Activated naive CD8-positive, alpha-beta T cell (primary cell): ENCODE measurements around the gene TAF11.
"Not testable (repeated sequence)": the region's sequence is repeated elsewhere in the genome, so short reads cannot be mapped to it uniquely, and the experiment has no call there.

Experiments used
- H3K27ac Mint-ChIP-seq: one replicate; pipeline ENCODE4 v1.8.0; 2021; ENCODE audit warnings: mixed read lengths
- H3K27me3 Mint-ChIP-seq: one replicate; pipeline ENCODE4 v1.8.0; 2021; ENCODE audit warnings: mixed read lengths
- H3K36me3 Mint-ChIP-seq: one replicate; pipeline ENCODE4 v1.8.0; 2021; ENCODE audit warnings: mixed read lengths
- H3K4me1 Mint-ChIP-seq: one replicate; pipeline ENCODE4 v1.8.0; 2021; ENCODE audit warnings: low read depth, mixed read lengths
- H3K4me3 Mint-ChIP-seq: one replicate; pipeline ENCODE4 v1.8.0; 2021; ENCODE audit warnings: mild to moderate bottlenecking, mixed read lengths
- H3K9me3 Mint-ChIP-seq: one replicate; pipeline ENCODE4 v1.8.0; 2021; ENCODE audit warnings: low read depth, mixed read lengths

The TAF11 gene

GRCh38 chr6:34914358-34914757 lies 26.5 kb upstream of the TAF11 start:
- no peak overlapping the region for H3K27ac Mint-ChIP-seq
- no peak overlapping the region for H3K4me3 Mint-ChIP-seq
- peaks cover 9% of the 10 kb centered on the region for H3K36me3 Mint-ChIP-seq
- no peaks in the 10 kb centered on the region for H3K27me3 Mint-ChIP-seq
- H3K4me1 Mint-ChIP-seq = peaks cover 25% of the 10 kb centered on the region
- no peaks in the 10 kb centered on the region for H3K9me3 Mint-ChIP-seq

- Mint-ChIP-seq H3K4me1 (peaks cover 25% of the 10 kb centered on the region), H3K36me3 (peaks cover 4% of the 10 kb centered on the region), H3K4me3 (peak overlapping the region; percentile 56), H3K27ac (peak overlapping the region; percentile 7), H3K27me3 (no peaks in the 10 kb centered on the region), H3K9me3 (no peaks in the 10 kb centered on the region)
Observed at GRCh38 chr6:34912715-34913464, 25.0 kb upstream of the TAF11 start.

GRCh38 chr6:34911822-34912221 lies 24.0 kb upstream of the TAF11 start:
- H3K27me3 Mint-ChIP-seq = no peaks in the 10 kb centered on the region
- peaks cover 25% of the 10 kb centered on the region for H3K4me1 Mint-ChIP-seq
- H3K36me3 Mint-ChIP-seq = peaks cover 3% of the 10 kb centered on the region
- no peak overlapping the region for H3K27ac Mint-ChIP-seq
- H3K9me3 Mint-ChIP-seq = no peaks in the 10 kb centered on the region
- H3K4me3 Mint-ChIP-seq = no peak overlapping the region

DNA sequence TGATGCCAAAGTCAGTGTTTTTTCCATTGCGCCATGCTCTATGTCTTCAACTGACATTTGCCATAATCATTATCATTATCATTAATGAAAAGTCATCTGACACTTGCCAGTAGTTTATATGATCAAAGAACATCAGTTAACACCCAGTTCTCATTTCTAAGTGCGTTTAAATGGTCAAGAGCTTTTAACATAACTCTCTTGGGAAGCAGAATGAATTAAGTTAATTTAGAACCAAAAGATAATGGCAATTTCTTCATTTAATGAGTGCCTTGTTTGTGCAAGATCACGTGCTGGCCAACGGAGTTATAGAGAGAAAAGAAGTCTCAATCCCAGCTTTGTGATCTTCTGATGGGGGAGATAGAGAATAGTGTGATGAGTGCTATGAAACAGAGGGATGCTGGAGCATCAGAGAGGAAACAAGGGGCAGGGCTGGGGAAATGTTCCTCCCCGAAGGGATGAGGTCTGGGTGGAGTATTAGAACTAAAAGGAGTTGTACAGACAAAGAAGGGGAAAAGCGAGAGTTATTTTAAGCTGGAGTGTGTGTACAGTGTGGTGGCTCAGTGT lies 21.6 kb upstream of the TAF11 start:
- Mint-ChIP-seq H3K4me1 (peaks cover 23% of the 10 kb centered on the region), H3K27ac (no peak overlapping the region), H3K36me3 (peaks cover 6% of the 10 kb centered on the region), H3K9me3 (no peaks in the 10 kb centered on the region), H3K4me3 (no peak overlapping the region), H3K27me3 (no peaks in the 10 kb centered on the region)

DNA sequence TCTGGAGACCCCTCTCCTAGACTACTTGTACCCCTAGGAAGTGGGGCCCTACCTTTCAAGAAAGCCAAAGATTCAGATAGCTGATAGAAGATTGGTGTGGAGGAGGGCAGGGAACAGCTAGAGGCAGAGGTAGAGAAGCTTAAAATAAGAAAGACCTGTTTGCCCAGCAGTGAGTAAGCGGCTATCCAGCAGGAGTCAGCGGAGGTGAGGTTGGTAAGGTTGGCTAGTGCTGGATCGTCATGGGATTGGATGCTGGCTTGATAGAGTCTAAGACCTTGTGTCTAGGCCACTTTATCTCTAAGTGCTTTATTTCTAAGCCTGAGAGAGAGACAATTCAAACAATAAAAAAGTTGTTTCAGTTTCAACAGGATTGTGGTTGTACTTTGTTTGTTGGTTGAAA lies 20.4 kb upstream of the TAF11 start:
- Mint-ChIP-seq H3K27ac (no peak overlapping the region), H3K4me1 (peaks cover 19% of the 10 kb centered on the region), H3K36me3 (peaks cover 6% of the 10 kb centered on the region), H3K27me3 (no peaks in the 10 kb centered on the region), H3K4me3 (no peak overlapping the region), H3K9me3 (no peaks in the 10 kb centered on the region)

DNA sequence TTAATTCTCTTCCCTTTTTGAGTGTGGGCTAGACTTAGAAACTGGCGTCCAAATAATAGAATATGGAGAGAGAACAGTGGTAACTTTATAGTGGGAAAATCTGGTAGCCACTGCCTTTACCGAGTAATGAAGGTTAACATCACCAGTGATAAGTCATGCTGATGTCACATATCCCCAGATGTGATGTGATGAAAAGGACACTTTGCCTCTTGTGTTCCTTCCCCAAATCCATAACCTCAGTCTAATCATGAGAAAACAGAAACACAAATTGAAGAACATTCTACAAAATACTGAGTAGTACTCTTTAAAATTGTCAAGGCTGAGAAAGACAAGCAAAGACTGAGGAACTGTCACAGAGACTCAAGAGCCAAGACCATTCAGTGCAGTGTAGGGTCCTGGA lies 19.0 kb upstream of the TAF11 start:
- no peak overlapping the region for H3K4me3 Mint-ChIP-seq
- no peak overlapping the region for H3K27ac Mint-ChIP-seq
- H3K4me1 Mint-ChIP-seq = peaks cover 7% of the 10 kb centered on the region
- peaks cover 8% of the 10 kb centered on the region for H3K36me3 Mint-ChIP-seq
- no peaks in the 10 kb centered on the region for H3K27me3 Mint-ChIP-seq
- H3K9me3 Mint-ChIP-seq = no peaks in the 10 kb centered on the region

GRCh38 chr6:34904990-34905613 lies 17.3 kb upstream of the TAF11 start:
- Mint-ChIP-seq H3K9me3 (no peaks in the 10 kb centered on the region), H3K4me3 (no peak overlapping the region), H3K27me3 (no peaks in the 10 kb centered on the region), H3K36me3 (peaks cover 8% of the 10 kb centered on the region), H3K4me1 (peaks cover 2% of the 10 kb centered on the region), H3K27ac (no peak overlapping the region)

DNA sequence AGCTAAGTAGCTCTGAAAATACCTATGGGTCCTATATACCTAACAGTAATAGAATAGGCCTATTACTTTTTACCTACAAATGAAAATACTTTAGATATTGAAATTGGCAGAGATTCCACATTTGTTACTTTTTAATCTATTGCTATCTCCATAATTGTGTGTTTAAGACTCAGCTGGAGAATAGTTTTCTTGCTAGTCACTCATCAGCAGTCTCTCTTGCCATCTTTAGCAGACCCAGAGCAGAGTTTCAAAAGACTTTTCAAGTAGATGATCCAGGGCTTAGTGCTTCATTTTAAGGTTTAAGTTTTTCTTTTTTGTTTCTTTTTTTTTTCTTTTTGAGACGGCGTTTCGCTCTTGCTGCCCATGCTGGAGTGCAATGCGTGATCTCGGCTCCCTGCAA lies 14.1 kb upstream of the TAF11 start:
- Mint-ChIP-seq H3K9me3 (no peaks in the 10 kb centered on the region), H3K4me1 (peaks cover 4% of the 10 kb centered on the region), H3K27ac (no peak overlapping the region), H3K4me3 (no peak overlapping the region), H3K36me3 (peaks cover 5% of the 10 kb centered on the region), H3K27me3 (no peaks in the 10 kb centered on the region)

DNA sequence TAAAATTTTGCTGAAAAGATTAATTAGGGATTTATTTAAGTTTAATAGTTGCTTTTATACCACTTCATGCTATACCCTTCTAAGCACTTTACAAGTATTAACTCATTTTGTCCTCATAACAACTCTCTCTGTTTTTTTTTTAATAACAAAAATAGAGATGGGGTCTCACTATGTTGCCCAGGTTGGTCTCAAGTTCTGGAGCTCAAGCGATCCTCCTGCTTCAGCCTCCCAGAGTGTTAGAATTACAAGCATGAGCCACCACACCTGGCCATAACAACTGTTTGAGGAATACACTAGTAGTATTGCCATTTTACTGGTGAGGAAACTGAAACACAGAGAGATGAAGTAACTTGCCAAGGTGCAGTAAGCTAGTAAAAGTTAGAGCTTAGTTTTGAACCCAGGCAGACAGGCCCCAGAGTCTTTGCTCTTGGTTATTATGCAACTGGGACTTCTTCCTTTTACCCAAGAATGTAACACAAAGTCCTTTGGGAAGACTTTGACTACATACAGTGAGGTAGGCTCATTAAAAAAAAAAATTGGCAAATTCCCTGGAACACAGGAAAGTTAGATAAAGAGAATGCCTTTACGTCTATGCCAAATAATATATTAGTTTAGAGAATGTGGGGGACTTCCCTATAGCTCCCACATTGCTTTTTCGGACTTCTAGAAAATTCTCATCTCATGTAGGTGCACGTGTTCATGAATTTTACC lies 12.6 kb upstream of the TAF11 start:
- Mint-ChIP-seq H3K27me3 (no peaks in the 10 kb centered on the region), H3K4me1 (peaks cover 4% of the 10 kb centered on the region), H3K36me3 (peaks cover 5% of the 10 kb centered on the region), H3K4me3 (no peak overlapping the region), H3K27ac (no peak overlapping the region), H3K9me3 (no peaks in the 10 kb centered on the region)

DNA sequence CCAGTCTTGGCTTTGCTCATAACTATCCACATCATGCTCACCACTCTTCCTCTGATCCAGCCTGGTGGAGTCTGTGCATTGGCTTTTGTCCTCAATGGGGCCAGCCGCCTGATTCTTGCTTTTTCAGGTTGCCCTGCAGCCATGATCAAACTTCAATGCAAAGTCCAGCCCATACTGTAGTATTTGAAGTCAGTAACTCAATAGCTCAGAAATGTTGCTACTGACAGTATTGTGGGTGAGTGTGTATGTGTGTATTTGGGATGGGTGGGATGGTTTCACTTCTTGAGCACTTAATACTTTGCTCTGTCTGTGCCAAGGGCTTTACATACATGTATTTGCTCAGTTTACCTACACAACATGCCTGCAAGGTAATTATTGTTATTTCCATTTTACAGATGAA lies 11.9 kb upstream of the TAF11 start:
- H3K27me3 Mint-ChIP-seq, H3K27ac Mint-ChIP-seq, H3K4me3 Mint-ChIP-seq, H3K36me3 Mint-ChIP-seq, H3K4me1 Mint-ChIP-seq, H3K9me3 Mint-ChIP-seq: not testable (repeated sequence)

DNA sequence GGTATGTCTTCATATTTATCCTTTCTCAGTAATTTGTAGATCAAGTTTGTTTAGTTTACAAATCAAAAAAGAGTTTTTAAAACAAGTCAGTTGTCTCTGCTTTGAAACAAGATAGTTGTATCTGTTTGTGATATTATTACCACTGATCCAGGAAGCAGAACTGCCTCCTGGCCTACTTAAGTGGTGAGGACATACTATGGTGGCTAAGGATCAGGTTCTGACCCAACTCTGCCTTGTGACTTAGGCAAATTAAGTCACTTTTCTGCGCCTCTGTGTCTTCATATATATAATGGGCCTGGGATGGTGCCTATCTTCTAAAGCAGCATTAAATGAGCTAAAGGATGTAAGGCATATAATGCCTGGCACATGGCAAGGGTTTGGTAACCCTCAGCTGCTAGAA lies 9.9 kb upstream of the TAF11 start:
- peaks cover 6% of the 10 kb centered on the region for H3K4me1 Mint-ChIP-seq

GRCh38 chr6:34897130-34897529 lies 9.3 kb upstream of the TAF11 start:
- no peak overlapping the region for H3K4me3 Mint-ChIP-seq
- no peaks in the 10 kb centered on the region for H3K27me3 Mint-ChIP-seq
- H3K27ac Mint-ChIP-seq = no peak overlapping the region
- peaks cover 8% of the 10 kb centered on the region for H3K4me1 Mint-ChIP-seq
- peaks cover 5% of the 10 kb centered on the region for H3K36me3 Mint-ChIP-seq
- H3K9me3 Mint-ChIP-seq = no peaks in the 10 kb centered on the region

More for the DNA sequence above, 9.9 kb upstream of the TAF11 start:
- Mint-ChIP-seq H3K27me3 (no peaks in the 10 kb centered on the region), H3K4me3 (no peak overlapping the region), H3K27ac (no peak overlapping the region), H3K36me3 (peaks cover 5% of the 10 kb centered on the region), H3K9me3 (no peaks in the 10 kb centered on the region)

GRCh38 chr6:34894693-34895092 lies 6.9 kb upstream of the TAF11 start:
- Mint-ChIP-seq H3K4me3 (no peak overlapping the region), H3K9me3 (no peaks in the 10 kb centered on the region), H3K36me3 (peaks cover 2% of the 10 kb centered on the region), H3K27me3 (no peaks in the 10 kb centered on the region), H3K27ac (no peak overlapping the region), H3K4me1 (peaks cover 22% of the 10 kb centered on the region)

GRCh38 chr6:34891296-34891695 lies 3.5 kb upstream of the TAF11 start:
- peak overlapping the region; percentile 100 for H3K4me3 Mint-ChIP-seq
- H3K9me3 Mint-ChIP-seq = no peaks in the 10 kb centered on the region
- H3K36me3 Mint-ChIP-seq = peaks cover 5% of the 10 kb centered on the region
- peaks cover 36% of the 10 kb centered on the region for H3K4me1 Mint-ChIP-seq
- no peaks in the 10 kb centered on the region for H3K27me3 Mint-ChIP-seq
- H3K27ac Mint-ChIP-seq = no peak overlapping the region

- Mint-ChIP-seq H3K4me1 (peaks cover 39% of the 10 kb centered on the region), H3K4me3 (peak overlapping the region; percentile 100), H3K27me3 (no peaks in the 10 kb centered on the region), H3K9me3 (no peaks in the 10 kb centered on the region), H3K27ac (peak overlapping the region; percentile 34), H3K36me3 (peaks cover 5% of the 10 kb centered on the region)
Observed at GRCh38 chr6:34890533-34890925, 2.7 kb upstream of the TAF11 start.
